Measurements from ENCODE around the gene TIGD3.

GRCh38 chr11:65388731-65389130 is 34.2 kb downstream of the TIGD3 start:
- no peak for TF ChIP-seq CTCF (IDR thresholded peaks at IDR 0.05)
- no peak for TF ChIP-seq POLR2A (IDR thresholded peaks at IDR 0.05)

All from right lobe of liver (tissue), 4 donors.